DMS 273 (cell line): ENCODE results near the gene RHOD.
A peak's percentile ranks its signal among the peaks of the same experiment; 100 is the strongest.

Experiments
- DNase-seq: peaks from one replicate; lab custom pipeline; 2025; ENCODE audit not compliant: unreplicated experiment; lab: John Stamatoyannopoulos, UW

Gene RHOD

GRCh38 chr11:67031791-67032561 is 24.7 kb upstream of the RHOD start:
- DNase-seq = no peak

GRCh38 chr11:67032830-67033551 is 23.7 kb upstream of the RHOD start:
- no peak for DNase-seq

- DNase-seq = no peak
Observed at GRCh38 chr11:67033661-67034166, 22.9 kb upstream of the RHOD start.

- no peak for DNase-seq
Observed at GRCh38 chr11:67034350-67034749, 22.3 kb upstream of the RHOD start.

GRCh38 chr11:67040147-67040546 is 16.5 kb upstream of the RHOD start:
- no peak for DNase-seq

GRCh38 chr11:67041602-67042001 is 15.0 kb upstream of the RHOD start:
- no peak for DNase-seq

GRCh38 chr11:67043572-67044349 is 12.9 kb upstream of the RHOD start:
- no peak for DNase-seq

GRCh38 chr11:67044496-67044895 is 12.2 kb upstream of the RHOD start:
- no peak for DNase-seq

- no peak for DNase-seq
Observed at GRCh38 chr11:67045314-67045713, 11.3 kb upstream of the RHOD start.

GRCh38 chr11:67048515-67049130 is 8.0 kb upstream of the RHOD start:
- DNase-seq = no peak

- DNase-seq = no peak
Observed at GRCh38 chr11:67050139-67050538, 6.5 kb upstream of the RHOD start.

GRCh38 chr11:67051180-67051893 is 5.3 kb upstream of the RHOD start:
- no peak for DNase-seq

GRCh38 chr11:67051945-67052488 is 4.6 kb upstream of the RHOD start:
- DNase-seq = no peak

- no peak for DNase-seq
Observed at GRCh38 chr11:67052891-67053290, 3.8 kb upstream of the RHOD start.

- peak; percentile 72 for DNase-seq
Observed at GRCh38 chr11:67053896-67054329, 2.7 kb upstream of the RHOD start.

GRCh38 chr11:67054346-67054835 is 2.3 kb upstream of the RHOD start:
- no peak for DNase-seq

- DNase-seq = peak; percentile 71
Observed at GRCh38 chr11:67054836-67055523, 1.7 kb upstream of the RHOD start.

GRCh38 chr11:67055812-67056211 is 835 bp upstream of the RHOD start:
- DNase-seq = no peak

GRCh38 chr11:67057205-67057672 is 592 bp downstream of the RHOD start:
- DNase-seq = no peak
